NCI-H2107 treated with DMSO at 0.1 percent for 48 hours (cell line): ENCODE results near the gene CFAP92.

Experiments used
- DNase-seq: peaks from one replicate; lab custom pipeline; 2025; ENCODE audit not compliant: unreplicated experiment; lab: John Stamatoyannopoulos, UW

Gene CFAP92

DNA sequence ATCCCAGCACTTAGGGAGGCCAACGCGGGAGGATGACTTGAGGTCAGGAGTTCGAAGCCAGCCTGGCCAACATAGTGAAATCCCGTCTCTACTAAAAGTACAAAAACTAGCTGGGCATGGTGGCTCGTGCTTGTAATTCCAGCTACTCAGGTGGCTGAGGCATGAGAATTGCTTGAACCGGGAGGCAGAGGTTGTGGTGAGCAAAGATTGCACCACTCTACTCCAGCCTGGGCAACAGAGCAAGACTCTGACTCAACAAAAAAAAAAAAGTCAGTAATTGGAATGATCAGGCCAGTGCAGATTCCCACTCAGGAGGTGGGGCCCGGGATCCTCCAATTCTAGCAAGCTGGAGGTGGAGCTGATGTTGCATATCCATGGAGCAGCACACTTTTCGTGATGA, 5.6 kb downstream of the CFAP92 start:
- DNase-seq, result no peak

DNA sequence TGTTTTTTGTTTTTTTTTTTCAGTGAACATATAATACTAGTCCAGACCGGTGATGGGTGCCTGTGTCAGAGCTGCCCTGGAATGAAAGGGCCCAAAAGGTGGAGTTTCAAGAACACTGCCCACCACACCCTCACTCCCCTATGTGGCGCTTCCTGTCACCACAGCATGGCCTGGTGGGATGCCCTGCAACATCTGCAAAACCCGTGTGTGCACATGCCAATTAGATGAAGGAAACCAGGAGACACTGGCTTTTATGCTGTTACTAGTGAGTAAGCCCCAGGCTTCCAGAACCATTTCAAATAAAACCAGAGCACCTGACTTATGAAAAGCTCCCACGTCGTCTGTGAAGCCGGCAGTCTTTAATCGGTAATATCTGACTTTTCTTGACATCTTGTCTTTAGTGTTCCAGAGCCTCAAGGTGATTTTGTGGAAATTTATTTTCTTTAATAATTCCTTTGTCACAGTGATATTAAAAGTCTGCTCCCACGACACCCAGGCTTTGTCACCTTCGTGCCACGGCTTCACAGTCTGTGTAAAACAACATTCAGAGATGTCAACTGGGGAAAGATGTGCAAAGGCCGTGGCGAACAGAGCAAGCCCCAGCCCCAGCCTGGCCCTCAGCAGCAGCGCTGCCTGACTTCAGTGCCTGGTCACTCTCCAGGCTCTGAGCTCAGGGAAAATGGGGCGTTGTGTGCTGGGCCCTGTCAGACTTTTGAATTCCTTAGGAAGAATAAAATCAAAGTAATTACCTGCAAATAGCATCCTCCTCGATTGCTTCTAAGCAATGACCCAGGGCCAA, 6.4 kb downstream of the CFAP92 start:
- DNase-seq, result no peak

DNA sequence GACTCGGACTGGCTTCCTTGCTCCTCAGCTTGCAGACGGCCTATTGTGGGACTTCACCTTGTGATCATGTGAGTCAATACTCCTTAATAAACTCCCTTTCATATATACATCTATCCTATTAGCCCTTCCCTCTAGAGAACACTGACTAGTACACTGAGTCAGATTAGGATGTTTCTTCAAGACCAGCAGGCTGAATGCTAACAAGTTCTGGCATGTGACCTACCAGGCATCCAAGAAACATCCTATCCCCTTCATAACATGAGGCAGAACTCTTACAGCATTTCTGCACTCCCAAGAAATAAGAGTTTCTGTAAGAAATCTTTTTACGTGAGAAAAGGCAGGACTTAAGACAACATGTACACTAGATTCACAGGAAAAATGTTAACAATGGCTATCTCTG, 9.3 kb downstream of the CFAP92 start:
- DNase-seq, result no peak

DNA sequence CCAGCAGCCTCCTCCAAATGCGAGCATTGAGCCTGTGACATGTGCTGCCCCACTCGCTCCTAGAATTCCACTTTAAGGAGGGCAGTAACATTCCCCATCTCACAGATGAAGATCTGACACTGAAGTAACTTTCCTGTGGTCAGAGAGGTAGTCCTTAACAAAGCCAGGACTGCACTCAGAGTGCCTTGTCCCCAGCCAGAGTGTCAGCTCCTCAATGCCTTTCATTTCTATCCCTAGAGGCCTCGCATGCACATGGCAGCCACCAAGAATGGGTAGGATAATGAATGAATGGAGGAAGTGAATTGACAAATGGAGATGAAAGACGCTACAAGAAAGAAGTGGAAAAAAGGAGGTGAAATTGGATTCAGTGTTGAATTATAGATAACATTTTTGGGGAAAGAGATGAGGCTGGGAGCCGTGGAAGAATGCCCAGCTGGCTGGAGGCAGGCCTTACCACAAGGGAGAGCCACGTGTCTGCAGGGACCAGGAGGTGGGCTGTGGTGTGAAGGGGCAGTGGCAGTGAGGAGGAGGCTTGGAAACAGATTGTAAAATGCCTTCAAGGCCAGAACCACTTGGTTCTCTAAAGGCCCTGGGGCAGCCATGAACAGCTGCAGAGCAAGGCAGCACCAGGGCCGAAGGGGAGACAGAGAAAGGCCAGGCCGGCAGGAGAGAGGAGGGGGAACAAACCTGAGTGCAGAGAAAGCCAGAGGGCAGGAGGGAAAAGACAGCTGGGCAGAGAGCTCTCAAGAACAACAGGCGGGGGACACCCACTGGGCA, 10.4 kb downstream of the CFAP92 start:
- no peak for DNase-seq

DNA sequence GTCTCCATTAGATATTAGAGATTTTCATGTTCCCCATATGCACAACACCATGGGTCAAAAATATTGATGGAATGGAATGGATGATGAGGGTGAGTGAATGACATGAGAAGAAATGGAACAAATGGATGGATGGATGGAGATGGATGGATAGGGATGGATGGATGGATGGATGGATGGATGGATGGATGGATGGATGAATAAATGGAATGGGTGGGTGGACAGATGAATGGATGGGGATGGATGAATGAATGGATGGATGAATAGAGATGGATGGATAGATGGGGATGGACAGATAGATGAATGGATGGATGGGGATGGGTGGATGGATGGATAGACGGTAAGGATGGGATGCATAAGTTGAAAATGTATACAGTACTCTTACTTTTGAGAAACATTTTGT, 18.6 kb downstream of the CFAP92 start:
- DNase-seq, result no peak

DNA sequence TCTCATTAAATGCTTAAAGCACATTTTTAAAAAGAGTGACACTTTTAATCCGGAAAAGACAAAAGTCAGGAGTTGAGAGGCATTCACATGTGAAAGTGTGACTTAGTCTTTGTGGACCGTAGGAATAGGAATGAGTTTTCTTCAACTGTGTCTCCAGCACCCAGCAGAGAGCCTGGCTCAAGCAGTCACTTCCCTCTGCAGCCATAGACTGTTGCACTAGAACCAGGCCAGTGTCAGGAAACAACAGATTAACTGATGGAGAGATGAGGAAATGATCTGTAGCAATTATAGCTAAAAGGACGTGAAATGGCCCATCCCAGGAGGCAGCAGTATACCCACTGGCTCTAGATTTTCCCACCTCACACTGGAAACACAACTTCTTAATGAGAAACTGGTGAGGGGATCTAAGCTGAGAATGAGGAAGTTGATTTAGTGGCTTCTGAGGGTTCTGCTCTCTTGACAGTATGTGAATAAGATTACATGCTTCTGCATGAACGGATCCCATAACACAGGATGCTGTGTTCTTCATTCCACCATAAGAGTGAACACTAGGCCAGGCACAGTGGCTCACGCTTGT, 19.8 kb downstream of the CFAP92 start:
- no peak for DNase-seq

DNA sequence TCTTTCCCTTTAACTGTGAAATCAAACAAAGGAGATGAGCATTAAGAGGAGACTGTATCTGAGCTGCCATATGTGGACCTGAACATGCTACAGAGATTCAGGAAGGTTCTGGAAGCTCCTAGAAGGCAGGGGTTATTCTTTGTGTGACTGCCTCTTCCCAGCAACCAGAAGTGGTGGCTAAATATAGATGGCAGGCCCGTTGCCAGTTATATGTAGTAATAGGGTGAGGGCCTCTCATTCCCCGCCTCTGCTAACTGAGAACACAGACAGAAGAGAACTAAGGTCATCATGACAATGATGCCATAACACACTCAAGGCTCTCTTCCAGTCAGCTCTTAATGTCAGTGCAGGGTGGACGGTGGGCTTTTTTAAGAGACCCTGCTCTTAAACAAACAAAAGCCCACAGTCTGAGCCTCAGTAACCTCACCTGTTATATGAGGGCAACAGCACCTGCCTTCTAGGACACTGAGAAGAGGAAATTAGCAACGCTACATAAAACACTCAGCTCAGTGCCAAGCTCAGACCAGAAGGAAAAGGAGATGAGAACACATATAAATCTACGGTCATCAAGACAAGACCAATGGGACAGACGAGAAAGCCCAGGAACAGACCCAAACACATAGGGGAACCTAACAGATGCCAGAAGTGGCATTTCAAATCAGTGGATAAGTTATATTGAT, 22.3 kb downstream of the CFAP92 start:
- DNase-seq, result peak; percentile 4

DNA sequence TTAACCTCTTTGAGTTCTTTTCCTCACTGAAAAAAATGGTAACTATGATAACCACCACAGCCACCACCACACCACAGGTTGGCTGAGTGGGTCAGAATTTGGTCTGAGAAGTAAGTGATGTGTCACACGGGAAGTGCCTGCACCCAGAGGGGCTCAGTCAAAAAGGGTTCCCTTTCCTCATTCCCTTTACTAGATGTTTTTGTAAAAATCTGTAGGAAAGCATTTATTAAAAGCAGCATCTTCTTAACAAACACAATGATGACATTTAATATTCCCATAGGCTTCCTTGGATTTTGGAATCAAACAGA, 23.2 kb downstream of the CFAP92 start:
- DNase-seq, result no peak

DNA sequence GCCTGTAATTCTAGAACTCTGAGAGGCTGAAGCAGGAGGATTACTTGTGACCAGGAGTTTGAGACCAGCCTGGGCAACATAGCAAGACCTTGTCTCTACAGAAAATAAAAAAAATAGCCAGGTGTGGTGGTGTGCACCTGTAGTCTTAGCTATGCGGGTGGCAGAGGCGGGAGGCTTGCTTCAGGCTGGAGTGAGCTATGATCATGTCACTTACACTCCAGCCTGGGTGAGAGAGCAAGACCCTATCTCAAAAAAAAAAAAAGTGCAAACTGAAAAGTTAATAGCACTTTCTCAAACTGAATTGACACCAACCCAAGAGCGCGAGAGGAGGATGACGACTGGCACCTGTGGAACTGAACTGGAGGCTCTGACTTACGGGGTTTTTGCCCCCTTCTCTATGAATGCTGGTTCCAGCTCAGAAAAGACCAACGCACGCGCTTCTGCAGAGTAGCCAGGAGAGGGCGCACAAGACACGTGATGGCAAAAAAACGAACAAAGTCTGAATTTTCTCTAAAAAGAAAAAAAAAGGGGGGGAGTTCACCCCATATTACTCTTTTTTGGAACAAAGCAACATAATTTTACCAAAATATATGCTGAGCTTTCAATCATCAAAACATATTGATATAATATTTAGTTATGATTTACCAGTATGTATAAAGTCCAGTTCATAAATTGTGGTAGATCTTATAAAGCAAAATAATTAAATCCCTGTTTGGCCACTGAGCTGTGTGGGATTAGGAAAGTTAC, 23.7 kb downstream of the CFAP92 start:
- DNase-seq, result peak; percentile 36

DNA sequence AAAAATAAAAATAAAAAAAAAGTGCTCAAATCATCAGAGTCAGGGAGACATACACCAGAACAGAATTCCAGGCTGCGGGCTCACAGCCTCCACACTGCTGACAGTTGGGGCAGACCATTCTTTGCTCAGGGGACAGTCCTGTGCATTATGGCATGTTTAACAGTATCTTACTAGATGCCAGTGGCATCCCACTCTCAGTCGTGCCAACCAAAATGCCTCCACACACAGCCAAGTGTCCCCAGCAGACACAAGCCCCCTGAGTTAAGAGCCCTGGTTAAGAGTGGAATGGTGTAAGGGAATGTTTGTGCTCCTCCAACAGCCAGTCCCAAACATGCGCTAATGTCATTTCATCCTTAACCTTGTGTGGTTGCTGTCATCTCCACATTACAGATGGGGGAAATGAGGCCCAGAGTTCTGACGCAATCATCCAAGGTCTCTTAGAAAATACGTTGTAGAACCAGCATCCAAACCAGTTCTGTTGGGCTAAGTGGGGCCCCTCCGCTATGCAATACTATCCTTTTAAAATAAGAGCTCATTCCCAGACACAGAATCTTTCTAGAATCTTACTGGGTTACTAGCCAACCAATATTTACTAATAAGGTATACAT, 26.0 kb downstream of the CFAP92 start:
- DNase-seq, result no peak

DNA sequence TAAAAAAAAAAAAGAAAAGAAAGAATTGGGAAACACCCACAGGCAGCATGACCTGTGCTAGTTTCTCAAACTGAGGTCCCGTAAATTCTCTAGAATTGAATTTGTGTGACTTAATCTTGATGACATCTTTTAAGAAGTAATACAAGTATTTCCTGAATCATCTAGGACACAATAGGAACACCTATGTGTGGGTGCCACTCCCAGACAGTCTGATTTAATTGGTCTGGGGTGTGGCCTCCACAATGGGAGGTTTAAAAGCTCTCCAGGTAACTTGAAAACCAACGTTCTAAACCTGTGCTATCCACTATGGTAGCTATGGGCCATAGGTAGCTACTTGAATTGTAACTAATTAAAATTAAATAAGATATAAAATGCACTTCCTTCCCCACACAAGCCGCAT, 28.1 kb downstream of the CFAP92 start:
- DNase-seq, result no peak

DNA sequence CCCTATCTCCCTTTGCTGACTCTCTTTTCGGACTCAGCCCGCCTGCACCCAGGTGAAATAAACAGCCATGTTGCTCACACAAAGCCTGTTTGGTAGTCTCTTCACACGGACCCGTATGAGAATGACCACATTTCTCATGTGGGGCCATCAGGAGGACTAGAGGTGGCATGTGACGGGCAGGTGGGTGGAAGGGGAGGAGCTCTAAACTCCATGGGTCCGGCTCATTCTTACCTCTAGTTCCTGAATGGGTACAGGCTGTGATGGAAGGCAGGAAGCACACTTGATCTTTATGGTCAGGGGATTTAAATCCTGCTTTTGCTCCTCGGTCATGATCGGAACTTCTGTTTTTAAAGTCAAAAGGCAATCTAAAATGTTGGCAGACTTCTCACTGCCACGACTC, 28.6 kb downstream of the CFAP92 start:
- no peak for DNase-seq

DNA sequence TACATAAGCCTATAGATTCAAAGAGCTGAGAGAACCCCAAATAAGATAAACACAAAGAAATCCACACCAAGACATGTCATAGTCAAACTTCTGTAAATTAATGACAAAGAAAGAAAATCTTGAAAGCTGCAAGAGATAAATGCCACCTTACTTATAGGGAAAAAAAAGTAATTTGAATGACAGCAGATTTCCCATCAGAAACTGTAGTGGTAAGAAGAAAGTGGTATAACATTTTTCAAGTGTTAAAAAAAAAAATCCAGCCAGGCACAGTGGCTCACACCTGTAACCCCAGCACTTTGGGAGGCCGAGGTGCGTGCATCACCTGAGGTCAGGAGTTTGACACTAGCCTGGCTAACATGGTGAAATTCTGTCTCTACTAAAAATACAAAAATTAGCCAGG, 37.4 kb downstream of the CFAP92 start:
- DNase-seq, result no peak

DNA sequence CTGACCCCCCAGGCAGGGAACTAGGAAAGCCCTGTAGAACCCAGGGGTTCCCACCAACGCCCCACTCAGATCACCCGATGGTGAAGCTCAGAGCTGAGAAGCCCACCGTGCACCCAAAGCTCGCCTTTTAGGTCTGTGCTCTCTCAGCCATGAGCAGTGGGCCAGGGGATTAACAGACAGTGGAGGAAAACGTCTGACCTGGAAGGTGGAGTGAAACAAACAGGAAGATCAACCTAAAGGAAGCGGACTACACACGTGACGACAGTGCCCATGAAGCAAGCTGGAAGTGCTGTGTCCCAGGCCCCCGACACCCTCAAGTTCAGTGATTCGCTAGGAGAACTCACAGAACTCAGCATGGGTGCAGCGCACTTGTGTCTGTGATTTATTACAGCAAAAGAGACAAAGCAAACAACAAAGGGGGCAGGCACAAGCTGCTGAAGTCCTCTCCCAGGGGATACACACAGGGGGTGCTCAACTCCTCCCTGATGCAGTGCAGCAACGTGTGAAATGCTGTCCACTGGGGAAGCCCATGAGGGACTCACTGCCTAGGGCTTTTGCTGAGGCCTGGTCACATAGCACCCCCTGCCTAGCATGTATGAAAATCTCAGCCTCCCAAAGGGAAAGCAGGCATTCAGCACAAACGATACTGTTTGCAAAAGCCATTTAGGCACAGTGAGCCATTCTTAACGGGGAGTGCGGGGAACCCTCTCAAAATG, 43.5 kb downstream of the CFAP92 start:
- peak; percentile 61 for DNase-seq

DNA sequence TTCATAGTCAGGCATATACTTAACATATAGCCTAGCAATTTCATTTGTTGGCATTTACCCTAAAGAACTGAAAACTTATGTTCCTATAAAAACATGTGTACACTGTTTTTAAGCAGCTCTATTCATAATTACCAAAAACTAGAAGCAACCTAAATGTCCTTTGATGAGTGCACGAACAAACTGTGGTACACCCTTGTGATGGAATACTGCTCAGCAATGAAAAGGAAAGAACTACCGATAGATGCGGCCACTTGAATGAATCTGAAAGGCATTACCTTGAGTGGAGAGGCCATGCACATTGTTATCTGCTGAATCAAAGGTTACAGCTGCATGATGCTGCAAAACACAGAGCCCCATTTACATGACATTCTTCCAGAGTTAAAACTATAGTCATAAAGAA, 44.7 kb downstream of the CFAP92 start:
- DNase-seq, result no peak

DNA sequence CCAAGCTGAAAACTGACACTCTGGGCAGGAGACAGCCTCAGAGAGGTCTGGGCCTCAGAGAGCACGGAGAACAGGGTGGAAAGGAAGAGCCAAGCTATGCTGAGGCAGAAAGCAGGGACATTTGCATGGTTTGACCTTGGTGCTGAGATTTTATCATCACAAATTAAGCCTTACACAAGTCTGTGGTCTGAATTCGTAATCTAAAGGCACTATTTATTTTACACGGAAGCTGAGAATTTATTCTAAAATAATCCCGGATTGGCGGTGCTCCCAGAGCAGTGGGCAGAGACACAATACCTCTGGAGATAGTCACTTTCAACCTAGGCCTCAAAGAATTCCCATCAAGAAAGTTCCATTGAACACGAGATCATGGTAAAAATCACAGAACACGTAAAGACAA, 47.5 kb downstream of the CFAP92 start:
- DNase-seq, result no peak

DNA sequence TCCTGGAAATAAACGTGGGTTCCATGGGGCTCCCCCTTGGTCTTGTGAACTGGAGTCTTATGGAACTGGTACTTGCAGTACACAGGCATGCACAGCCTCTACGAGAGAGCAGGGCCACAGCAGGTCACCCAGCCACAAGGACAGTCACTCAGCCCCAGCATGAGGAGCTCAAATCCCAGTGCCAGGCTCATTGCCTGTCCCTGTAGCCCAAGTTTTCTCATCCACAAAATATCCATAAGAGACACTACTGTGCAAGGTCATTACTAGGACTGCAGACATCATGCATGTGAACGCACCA, 48.0 kb downstream of the CFAP92 start:
- DNase-seq, result no peak

DNA sequence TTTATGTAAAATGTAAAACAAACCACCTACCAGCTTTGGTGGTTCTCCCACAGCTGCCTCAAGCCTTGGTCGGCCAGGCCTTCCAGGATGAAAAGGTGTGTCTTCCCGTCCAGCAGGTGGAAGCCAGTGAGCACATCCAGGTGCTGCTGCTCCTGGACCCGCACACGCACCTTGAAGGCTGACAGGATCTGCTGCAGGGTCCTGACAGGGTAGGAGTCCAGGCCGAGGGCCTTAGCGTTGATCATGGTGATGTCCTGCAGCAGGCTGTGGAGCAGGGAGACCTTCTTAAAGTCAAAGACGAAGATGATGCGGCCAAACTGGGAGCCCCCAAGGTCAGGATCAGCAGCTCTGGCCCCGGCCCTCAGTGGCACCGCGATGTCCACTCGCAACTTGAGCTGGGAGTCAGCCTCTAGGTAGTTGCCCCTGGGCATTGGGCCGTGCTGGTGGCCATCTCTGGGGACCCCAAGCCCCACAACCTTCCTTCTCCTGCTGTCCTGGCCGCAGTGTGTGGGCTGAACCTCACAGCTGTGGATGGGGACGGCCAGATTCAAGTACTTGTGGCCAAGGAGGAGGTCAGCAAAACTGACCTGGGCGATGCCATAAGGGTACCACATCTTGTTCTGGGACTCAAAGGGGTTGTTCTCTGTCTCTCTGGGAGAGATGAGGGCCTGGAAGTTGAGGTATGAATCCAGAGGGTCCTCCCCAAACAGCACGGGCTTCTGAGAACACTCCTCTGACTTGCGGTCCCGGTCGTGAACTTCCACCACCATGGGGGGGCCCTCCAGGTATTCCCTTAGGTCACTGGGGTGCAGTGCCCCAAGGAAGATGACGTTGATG, 48.6 kb downstream of the CFAP92 start:
- DNase-seq, result no peak

DNA sequence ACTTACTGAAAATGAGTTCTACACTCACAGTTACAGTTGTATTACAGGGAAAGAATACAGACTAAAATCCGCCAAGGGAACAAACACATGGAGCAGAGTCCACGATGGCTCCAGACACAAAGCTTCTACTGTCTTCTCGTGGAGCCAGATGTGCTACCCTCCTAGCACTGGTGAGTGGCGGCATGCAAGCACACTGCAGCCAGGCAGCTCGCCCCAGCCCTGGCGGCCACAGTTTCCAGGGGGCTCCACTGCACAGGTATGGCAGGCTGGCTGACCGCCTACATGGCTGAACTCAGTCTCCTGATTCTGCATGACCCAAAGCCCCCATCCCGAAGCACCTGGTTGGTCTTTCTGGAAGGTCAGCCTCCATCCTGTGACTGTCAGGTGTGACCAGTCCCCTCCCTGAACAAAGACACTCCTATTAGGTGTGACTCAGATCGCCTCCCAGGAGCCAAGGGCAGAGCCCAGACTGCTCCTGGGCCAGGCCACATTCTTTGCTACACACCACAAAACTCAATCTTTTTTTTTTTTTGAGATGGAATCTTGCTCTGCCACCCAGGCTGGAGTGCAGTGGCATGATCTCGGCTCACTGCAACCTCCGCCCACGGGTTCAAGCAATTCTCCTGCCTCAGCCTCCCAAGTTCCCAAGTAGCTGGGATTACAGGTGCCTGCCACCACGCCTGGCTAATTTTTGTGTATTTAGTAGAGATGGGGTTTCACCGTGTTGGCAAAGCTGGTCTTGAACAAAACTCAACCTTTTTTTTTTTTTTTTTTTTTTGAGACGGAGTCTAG, 51.5 kb downstream of the CFAP92 start:
- no peak for DNase-seq
